SK-N-SH (cell line): Measurements from ENCODE around the gene ANKH. TPM values are rescaled to one million over a fixed set of nuclear protein-coding genes. Genes with fewer than 3 reads are reported as not detected.
"Not testable (repeated sequence)": the region's sequence is repeated elsewhere in the genome, so short reads cannot be mapped to it uniquely, and the experiment has no call there.

ENCODE experiments used
- CTCF ChIA-PET: fragments of 300-600, 350-600 bp; formaldehyde crosslinking; extraction: SDS; loops from one replicate; lab custom pipeline; 2021; lab: Yijun Ruan, JAX
- POLR2A ChIA-PET: fragments of 350-600 bp; sonication (Branson Sonifier 250); formaldehyde crosslinking; extraction: SDS; loops from one replicate; lab custom pipeline; 2020; ENCODE audit warnings: antibody characterized with exemption, inconsistent platforms; lab: Yijun Ruan, JAX
- DNase-seq: peaks from one replicate; pipeline ENCODE4 v3.0.0; 2012
- H2AFZ ChIP-seq: fragments of 200-600 bp; sonication (generic); 2 replicates; pipeline ENCODE4 v1.8.1; 2016; ENCODE audit warnings: antibody characterized with exemption, mild to moderate bottlenecking, low read depth
- H3F3A ChIP-seq: fragments of 200-600 bp; sonication (generic); replicated peaks from 2 replicates; pipeline ENCODE3; 2016; ENCODE audit warnings: antibody characterized with exemption, mild to moderate bottlenecking; ENCODE audit not compliant: insufficient read depth
- H3K27ac ChIP-seq, 2 experiments: fragments of 200-500 bp in 1 of 2; fragments of 200-600 bp in 1 of 2; sonication (Bioruptor generic) in 1 of 2; sonication (generic), shearing (Covaris generic) in 1 of 2; 2 replicates each; pipeline versions ENCODE4 v1.5.1 to v1.6.1; 2014 to 2016; ENCODE audit warnings: low read depth in 2 of 2, inconsistent platforms in 1 of 2, low read length in 1 of 2, mild to moderate bottlenecking in 1 of 2, mixed read lengths in 1 of 2
- H3K27me3 ChIP-seq: fragments of 200-600 bp; sonication (generic), shearing (Covaris generic); 2 replicates; pipeline ENCODE4 v1.6.1; 2016; ENCODE audit warnings: mixed run types; ENCODE audit not compliant: insufficient read depth
- H3K36me3 ChIP-seq, 2 experiments: fragments of 200-500 bp in 1 of 2; fragments of 200-600 bp in 1 of 2; sonication (Bioruptor generic) in 1 of 2; sonication (generic) in 1 of 2; replicated peaks in 1 of 2; 2 replicates each; pipeline versions ENCODE3 to v1.5.1; 2014 to 2016; ENCODE audit warnings: low read length in 1 of 2, mild to moderate bottlenecking in 1 of 2; ENCODE audit not compliant: insufficient read depth in 2 of 2, control insufficient read depth in 1 of 2
- H3K4me1 ChIP-seq, 2 experiments: fragments of 200-500 bp in 1 of 2; fragments of 200-600 bp in 1 of 2; sonication (Bioruptor generic) in 1 of 2; sonication (generic), shearing (Covaris generic) in 1 of 2; 2 replicates each; pipeline versions ENCODE4 v1.5.1 to v1.6.1; 2014 to 2016; ENCODE audit warnings: low read depth in 1 of 2, low read length in 1 of 2, mixed run types in 1 of 2; ENCODE audit not compliant: insufficient read depth in 2 of 2, control insufficient read depth in 1 of 2
- H3K4me2 ChIP-seq: fragments of 200-600 bp; sonication (generic), shearing (Covaris generic); 2 replicates; pipeline ENCODE4 v1.6.1; 2017; ENCODE audit warnings: mixed run types
- H3K4me3 ChIP-seq, 2 experiments: fragments of 200-500 bp in 1 of 2; fragments of 200-600 bp in 1 of 2; sonication (Bioruptor generic) in 1 of 2; sonication (generic), shearing (Covaris generic) in 1 of 2; 2 replicates each; pipeline versions ENCODE4 v1.5.1 to v1.8.1; 2014 to 2016; ENCODE audit warnings: low read depth in 2 of 2, inconsistent platforms in 1 of 2, low read length in 1 of 2, mild to moderate bottlenecking in 1 of 2, mixed read lengths in 1 of 2, moderate library complexity in 1 of 2
- H3K79me2 ChIP-seq: fragments of 200-600 bp; sonication (generic); 2 replicates; pipeline ENCODE4 v1.8.1; 2017; ENCODE audit warnings: mild to moderate bottlenecking; ENCODE audit not compliant: insufficient read depth
- H3K9ac ChIP-seq: fragments of 200-600 bp; sonication (generic); 2 replicates; pipeline ENCODE4 v1.6.1; 2017; ENCODE audit warnings: mixed run types
- H3K9me2 ChIP-seq: fragments of 200-600 bp; sonication (generic); 2 replicates; pipeline ENCODE4 v1.6.1; 2017; ENCODE audit warnings: mixed run types
- H3K9me3 ChIP-seq: fragments of 200-600 bp; sonication (generic); 2 replicates; pipeline ENCODE4 v1.6.1; 2017; ENCODE audit warnings: mixed run types, mild to moderate bottlenecking, moderate library complexity
- H4K20me1 ChIP-seq: fragments of 200-600 bp; sonication (generic); 2 replicates; pipeline ENCODE4 v1.6.1; 2017; ENCODE audit warnings: mild to moderate bottlenecking, mixed run types; ENCODE audit not compliant: insufficient read depth
- EZH2phosphoT487 ChIP-seq: fragments of 200-600 bp; sonication (generic); IDR thresholded peaks from 2 replicates; pipeline ENCODE4 v1.6.1; 2017; ENCODE audit warnings: low read depth, mixed run types, mild to moderate bottlenecking, antibody characterized with exemption, moderate library complexity, borderline replicate concordance
- FOSL2 ChIP-seq: IDR thresholded peaks from 2 replicates; pipeline ENCODE4 v1.4.0; 2012; ENCODE audit warnings: low read depth, mild to moderate bottlenecking, moderate library complexity, borderline replicate concordance
- FOXJ3 ChIP-seq: sonication (generic); formaldehyde crosslinking; IDR thresholded peaks from 2 replicates; pipeline ENCODE4 v1.5.1; 2020; ENCODE audit warnings: mild to moderate bottlenecking, missing genetic modification reagents
- FOXM1 ChIP-seq: IDR thresholded peaks from 2 replicates; pipeline ENCODE4 v1.4.0; 2012; ENCODE audit warnings: low read depth, mild to moderate bottlenecking
- GATA2 ChIP-seq: sonication (generic); formaldehyde crosslinking; IDR thresholded peaks from 2 replicates; pipeline ENCODE4 v1.5.0; 2020; ENCODE audit warnings: mild to moderate bottlenecking, missing genetic modification reagents
- IRF3 ChIP-seq: fragments of 150-350 bp; IDR thresholded peaks from 2 replicates; pipeline ENCODE4 v1.6.1; 2016; ENCODE audit warnings: mild to moderate bottlenecking, low read depth, low read length
- JUND ChIP-seq: IDR thresholded peaks from 2 replicates; pipeline ENCODE4 v1.4.0; 2012
- MXI1 ChIP-seq: IDR thresholded peaks from 2 replicates; pipeline ENCODE4 v1.6.1; 2012; ENCODE audit warnings: mild to moderate bottlenecking, low read depth, low read length, improper control_type of control experiment
- NRF1 ChIP-seq: IDR thresholded peaks from 2 replicates; pipeline ENCODE4 v1.6.1; 2012; ENCODE audit warnings: low read depth, mild to moderate bottlenecking, low read length
- PBX3 ChIP-seq: IDR thresholded peaks from 2 replicates; pipeline ENCODE4; 2012
- RAD21 ChIP-seq: IDR thresholded peaks from 2 replicates; pipeline ENCODE4 v1.6.1; 2012; ENCODE audit warnings: mild to moderate bottlenecking, low read length
- RCOR1 ChIP-seq: fragments of 150-350 bp; IDR thresholded peaks from 2 replicates; pipeline ENCODE4 v1.6.1; 2017; ENCODE audit warnings: antibody characterized with exemption, low read length
- RXRA ChIP-seq: IDR thresholded peaks from 2 replicates; pipeline ENCODE4 v1.4.0; 2012; ENCODE audit warnings: low read depth, mild to moderate bottlenecking, borderline replicate concordance
- SIN3A ChIP-seq: IDR thresholded peaks from 2 replicates; pipeline ENCODE4 v1.6.1; 2012; ENCODE audit warnings: low read depth, mild to moderate bottlenecking, low read length, moderate library complexity, borderline replicate concordance
- SMC3 ChIP-seq: IDR thresholded peaks from 2 replicates; pipeline ENCODE4 v1.6.1; 2012; ENCODE audit warnings: low read depth, low read length, improper control_type of control experiment
- TAF1 ChIP-seq: IDR thresholded peaks from 2 replicates; pipeline ENCODE4 v1.6.1; 2012; ENCODE audit warnings: low read depth, mild to moderate bottlenecking, low read length, moderate library complexity, borderline replicate concordance
- TCF12 ChIP-seq: IDR thresholded peaks from 2 replicates; pipeline ENCODE4 v1.4.0; 2012
- TEAD4 ChIP-seq: IDR thresholded peaks from 2 replicates; pipeline ENCODE4 v1.4.0; 2012; ENCODE audit warnings: mild to moderate bottlenecking, borderline replicate concordance; ENCODE audit not compliant: insufficient read depth
- USF2 ChIP-seq: fragments of 150-350 bp; IDR thresholded peaks from 2 replicates; pipeline ENCODE4 v1.6.1; 2017; ENCODE audit warnings: antibody characterized with exemption, low read length, low read depth, borderline replicate concordance
- ZBTB33 ChIP-seq: IDR thresholded peaks from 2 replicates; pipeline ENCODE4 v1.4.0; 2012; ENCODE audit warnings: low read depth, borderline replicate concordance
- WGBS: methylation state at CpG from one replicate; pipeline ENCODE4 v1.1.6; 2017; ENCODE audit warnings: low lambda C conversion rate; 5-methylcytosine and 5-hydroxymethylcytosine counted together
- polyA plus RNA-seq, 3 experiments: library from polyadenylated mRNA; depleted of rRNA; stranded (reverse); fragments of >200 nt; gene quantifications; 2 replicates each; pipeline ENCODE4 v1.2.3, GENCODE V29; 2012

ANKH gene
- polyA plus RNA-seq, 1 of the 3 experiments (the other 2 are of a cell fraction) = 22.0 TPM

- H3K27me3 ChIP-seq, H3K27ac ChIP-seq, POLR2A ChIA-PET, H3F3A ChIP-seq, H4K20me1 ChIP-seq, CTCF ChIA-PET, H3K4me1 ChIP-seq, H3K36me3 ChIP-seq, H3K79me2 ChIP-seq, DNase-seq, H3K4me3 ChIP-seq, H3K9ac ChIP-seq, H3K4me2 ChIP-seq, H2AFZ ChIP-seq, H3K9me2 ChIP-seq, H3K9me3 ChIP-seq: not testable (repeated sequence)
- 93% methylated on average over 7 of the region's 7 CpGs for WGBS
Observed at GRCh38 chr5:14837423-14838122, 34.0 kb downstream of the ANKH start.

GRCh38 chr5:14834584-14835550 lies 36.7 kb downstream of the ANKH start:
- Histone ChIP-seq H3K79me2 (peaks cover 8% of the 10 kb centered on the region), H2AFZ (no peak overlapping the region), H3K9me2 (no peaks in the 10 kb centered on the region), H3F3A (no peaks in the 10 kb centered on the region)
- CTCF ChIA-PET = interaction anchor here (1.4 kb wide), 1 partner anchor 32 kb away, joined by 3 read pairs; no protein-coding TSS in a partner anchor
- no peak for TF ChIP-seq FOXJ3 (CRISPR knock-in tag)
- TF ChIP-seq FOXM1 = no peak
- TF ChIP-seq TAF1 = no peak
- no peak for TF ChIP-seq SIN3A
- no peak for TF ChIP-seq NRF1
- no peak for TF ChIP-seq TCF12
- no peak for TF ChIP-seq PBX3
- TF ChIP-seq MXI1 = no peak
- TF ChIP-seq RCOR1 = no peak
- no peak for TF ChIP-seq USF2
- no peak for TF ChIP-seq RAD21
- no peak for TF ChIP-seq GATA2
- no peak for TF ChIP-seq TEAD4
- no peak for TF ChIP-seq IRF3
- TF ChIP-seq SMC3 = no peak
- no peak for TF ChIP-seq RXRA
- TF ChIP-seq EZH2phosphoT487 = no peak
- TF ChIP-seq JUND = no peak
- no peak for TF ChIP-seq ZBTB33
- TF ChIP-seq FOSL2 = no peak
- TF ChIP-seq, all 33 proteins: peak for 0
- no peaks in the 10 kb centered on the region for H3K4me1 ChIP-seq
- H3K36me3 ChIP-seq = peaks cover 0 to 7% of the 10 kb centered on the region in 2 experiments
- no peaks in the 10 kb centered on the region; the same call in 1 of the 2 replicates for H4K20me1 ChIP-seq
- POLR2A ChIA-PET = no interaction called here
- DNase-seq = no peak
- WGBS = 93% methylated on average over 11 of the region's 11 CpGs
- no peak overlapping the region for H3K4me2 ChIP-seq
- no peak overlapping the region for H3K4me3 ChIP-seq
- no peak overlapping the region for H3K9ac ChIP-seq
- no peaks in the 10 kb centered on the region for H3K9me3 ChIP-seq
- H3K27me3 ChIP-seq = no peaks in the 10 kb centered on the region
- no peak overlapping the region for H3K27ac ChIP-seq
